ENCODE results near the gene SLC41A1. TPM values are rescaled to one million over a fixed set of nuclear protein-coding genes. Genes with fewer than 3 reads are reported as not detected.

SLC41A1 gene
- total and polyA plus RNA-seq, 9 of the 15 experiments (the other 6 are each of a cell fraction or from before 2014, with no cell fraction given), result 4.1 to 29.3 (median 11.4) TPM

GRCh38 chr1:205840146-205840923 lies 27.3 kb upstream of the SLC41A1 start (continued):
- TF ChIP-seq CUX1 (CRISPR knock-in tag; IDR thresholded peaks at IDR 0.05), result no peak
- TF ChIP-seq ZZZ3 (IDR thresholded peaks at IDR 0.05), result no peak
- no peak for TF ChIP-seq FUS (optimal IDR thresholded peaks at IDR 0.05; ENCODE audit: low read depth, low read length)
- TF ChIP-seq HMG20A (CRISPR knock-in tag; conservative IDR thresholded peaks at IDR 0.05), result no peak
- no peak for TF ChIP-seq CBX2 (IDR thresholded peaks at IDR 0.05; ENCODE audit: insufficient read depth, low read length, poor library complexity, severe bottlenecking)
- TF ChIP-seq SNIP1 (IDR thresholded peaks at IDR 0.05; ENCODE audit: low read depth), result no peak
- TF ChIP-seq PRDM10 (IDR thresholded peaks at IDR 0.05; ENCODE audit: partially characterized antibody), result peak; percentile 14
- TF ChIP-seq MBD2 (IDR thresholded peaks at IDR 0.05; ENCODE audit: borderline replicate concordance, low read depth), result no peak
- no peak for TF ChIP-seq ZNF263 (CRISPR knock-in tag; IDR thresholded peaks at IDR 0.05; ENCODE audit: borderline replicate concordance)
- no peak for TF ChIP-seq IRF9 (tag; IDR thresholded peaks at IDR 0.05)
- TF ChIP-seq PHTF2 (CRISPR knock-in tag; IDR thresholded peaks at IDR 0.05), result no peak

Data from K562 (cell line).